Neural crest cell (in vitro differentiated cells): Measurements from ENCODE around the gene THRB. TPM values are rescaled to one million over a fixed set of nuclear protein-coding genes. Genes with fewer than 3 reads are reported as not detected.

Experiments used
- DNase-seq: peaks from one replicate; pipeline ENCODE4 v3.0.0; 2021; ENCODE audit warnings: low read depth, mixed read lengths, low spot score
- H3K27ac Mint-ChIP-seq: one replicate; pipeline ENCODE4 v1.8.0; 2021; ENCODE audit warnings: mild to moderate bottlenecking, mixed read lengths; ENCODE audit not compliant: unreplicated experiment
- H3K27me3 Mint-ChIP-seq: 2 replicates; pipeline ENCODE4 v1.8.0; 2021; ENCODE audit warnings: low read depth, mild to moderate bottlenecking, mixed read lengths
- H3K36me3 Mint-ChIP-seq: 2 replicates; pipeline ENCODE4 v1.8.0; 2021; ENCODE audit warnings: low read depth, mild to moderate bottlenecking, mixed read lengths
- H3K4me1 Mint-ChIP-seq: 2 replicates; pipeline ENCODE4 v1.8.0; 2021; ENCODE audit warnings: mixed read lengths
- H3K4me3 Mint-ChIP-seq: one replicate; pipeline ENCODE4 v1.8.0; 2021; ENCODE audit warnings: mild to moderate bottlenecking, mixed read lengths
- H3K9me3 Mint-ChIP-seq: 2 replicates; pipeline ENCODE4 v1.8.0; 2021; ENCODE audit warnings: mixed read lengths
- total RNA-seq: library from RNA; stranded (reverse); gene quantifications from 2 replicates; pipeline ENCODE4 v1.2.1, GENCODE V29; 2021
- TF ChIP-seq, protein P1 (sequence below): fragments of 200-600 bp; sonication (generic); conservative IDR thresholded peaks from 2 replicates; pipeline ENCODE4 v1.5.0; 2021; ENCODE audit warnings: antibody characterized with exemption, mild to moderate bottlenecking

The THRB gene
- total RNA-seq, 1 donor from 2014 or later = 0.65 TPM

DNA sequence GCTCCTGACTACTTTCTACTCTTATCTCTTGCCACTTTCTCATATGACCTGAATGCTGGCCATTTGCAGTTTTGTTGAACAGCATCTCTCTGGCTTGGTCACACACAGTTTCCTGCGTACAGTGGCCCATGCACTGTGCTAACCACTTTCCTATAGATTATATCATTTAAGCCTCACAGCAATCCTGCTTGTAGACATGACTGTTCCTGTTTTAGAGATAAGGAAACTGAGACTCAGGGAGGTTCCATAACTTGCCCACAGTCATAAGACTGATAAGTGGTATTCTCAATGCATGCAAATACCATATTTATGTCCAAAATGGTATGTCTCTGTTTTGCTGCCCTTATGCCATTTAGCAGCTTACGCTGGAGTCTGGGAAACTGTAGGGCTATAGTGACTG is 320.0 kb downstream of the THRB start:
- no peaks in the 10 kb centered on the region for H3K9me3 Mint-ChIP-seq
- H3K27me3 Mint-ChIP-seq = no peaks in the 10 kb centered on the region
- H3K27ac Mint-ChIP-seq = no peak overlapping the region
- H3K4me1 Mint-ChIP-seq = no peaks in the 10 kb centered on the region
- no peaks in the 10 kb centered on the region for H3K36me3 Mint-ChIP-seq
- no peak overlapping the region for H3K4me3 Mint-ChIP-seq
- TF ChIP-seq, protein P1, sequence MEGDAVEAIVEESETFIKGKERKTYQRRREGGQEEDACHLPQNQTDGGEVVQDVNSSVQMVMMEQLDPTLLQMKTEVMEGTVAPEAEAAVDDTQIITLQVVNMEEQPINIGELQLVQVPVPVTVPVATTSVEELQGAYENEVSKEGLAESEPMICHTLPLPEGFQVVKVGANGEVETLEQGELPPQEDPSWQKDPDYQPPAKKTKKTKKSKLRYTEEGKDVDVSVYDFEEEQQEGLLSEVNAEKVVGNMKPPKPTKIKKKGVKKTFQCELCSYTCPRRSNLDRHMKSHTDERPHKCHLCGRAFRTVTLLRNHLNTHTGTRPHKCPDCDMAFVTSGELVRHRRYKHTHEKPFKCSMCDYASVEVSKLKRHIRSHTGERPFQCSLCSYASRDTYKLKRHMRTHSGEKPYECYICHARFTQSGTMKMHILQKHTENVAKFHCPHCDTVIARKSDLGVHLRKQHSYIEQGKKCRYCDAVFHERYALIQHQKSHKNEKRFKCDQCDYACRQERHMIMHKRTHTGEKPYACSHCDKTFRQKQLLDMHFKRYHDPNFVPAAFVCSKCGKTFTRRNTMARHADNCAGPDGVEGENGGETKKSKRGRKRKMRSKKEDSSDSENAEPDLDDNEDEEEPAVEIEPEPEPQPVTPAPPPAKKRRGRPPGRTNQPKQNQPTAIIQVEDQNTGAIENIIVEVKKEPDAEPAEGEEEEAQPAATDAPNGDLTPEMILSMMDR = no peak
- DNase-seq = no peak

DNA sequence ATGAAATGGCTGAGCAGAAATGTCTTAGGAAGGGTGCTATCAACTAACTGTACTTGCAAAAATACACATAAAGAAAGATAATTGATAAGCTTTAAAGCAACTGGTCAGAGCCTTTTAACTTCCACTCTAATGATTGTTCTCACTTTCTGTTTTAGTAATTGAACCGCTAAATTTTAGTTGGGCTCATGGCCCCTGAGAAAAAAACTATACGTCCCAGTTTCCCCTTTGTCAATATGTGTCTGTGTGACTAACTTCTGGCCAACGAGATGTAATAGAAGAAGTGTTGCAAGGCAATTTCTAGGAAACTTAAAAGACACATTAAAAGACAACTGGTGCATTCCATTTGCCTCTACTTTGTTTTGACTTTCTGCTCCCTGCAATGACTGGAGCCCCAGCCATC is 325.7 kb downstream of the THRB start:
- no peaks in the 10 kb centered on the region for H3K4me1 Mint-ChIP-seq
- DNase-seq = no peak
- H3K9me3 Mint-ChIP-seq = no peaks in the 10 kb centered on the region
- H3K36me3 Mint-ChIP-seq = no peaks in the 10 kb centered on the region
- no peaks in the 10 kb centered on the region for H3K27me3 Mint-ChIP-seq
- H3K4me3 Mint-ChIP-seq = no peak overlapping the region
- TF ChIP-seq, protein P1 = no peak
- H3K27ac Mint-ChIP-seq = no peak overlapping the region

DNA sequence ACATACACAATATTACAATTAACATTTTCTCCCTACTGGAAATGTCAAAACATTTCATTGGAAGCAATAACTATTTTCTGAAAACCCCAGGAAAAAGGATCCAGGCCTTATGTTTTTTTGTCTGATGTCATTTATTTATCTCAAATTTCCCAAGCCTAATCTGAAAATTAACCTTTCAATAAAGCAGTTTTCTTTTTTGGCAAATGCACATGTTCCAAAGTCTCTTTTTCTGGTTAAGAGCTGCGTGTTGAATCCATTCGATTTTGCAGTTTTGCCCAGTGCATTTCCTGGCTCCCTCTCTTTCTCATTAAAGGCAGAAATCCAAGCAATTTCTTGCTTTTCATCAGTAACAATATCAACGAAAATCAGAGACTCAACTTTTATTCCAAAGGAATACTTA is 327.2 kb downstream of the THRB start:
- Mint-ChIP-seq H3K27ac (no peak overlapping the region), H3K36me3 (no peaks in the 10 kb centered on the region), H3K4me3 (no peak overlapping the region), H3K9me3 (no peaks in the 10 kb centered on the region), H3K27me3 (no peaks in the 10 kb centered on the region), H3K4me1 (no peaks in the 10 kb centered on the region)
- TF ChIP-seq, protein P1 = no peak
- no peak for DNase-seq

DNA sequence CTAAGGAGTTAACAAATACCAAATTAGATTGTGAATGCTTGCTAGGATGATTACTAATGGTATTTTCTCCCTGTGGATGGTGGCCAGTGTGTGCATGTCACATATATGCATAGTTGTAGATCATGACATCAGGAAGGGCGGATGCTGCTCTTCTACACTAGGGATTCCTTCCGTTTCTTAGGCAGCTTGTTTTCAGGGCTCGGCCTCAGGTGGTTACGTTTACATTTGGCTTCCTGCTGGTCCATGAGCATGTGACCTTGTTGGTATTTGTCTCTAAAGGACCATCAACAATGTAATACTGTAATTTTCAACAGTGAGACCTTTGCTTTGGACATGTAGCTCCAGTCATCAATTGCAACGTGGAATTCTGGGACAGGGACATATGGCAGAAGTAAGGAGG is 328.1 kb downstream of the THRB start:
- TF ChIP-seq, protein P1 = no peak
- no peaks in the 10 kb centered on the region for H3K36me3 Mint-ChIP-seq
- H3K27ac Mint-ChIP-seq = no peak overlapping the region

DNA sequence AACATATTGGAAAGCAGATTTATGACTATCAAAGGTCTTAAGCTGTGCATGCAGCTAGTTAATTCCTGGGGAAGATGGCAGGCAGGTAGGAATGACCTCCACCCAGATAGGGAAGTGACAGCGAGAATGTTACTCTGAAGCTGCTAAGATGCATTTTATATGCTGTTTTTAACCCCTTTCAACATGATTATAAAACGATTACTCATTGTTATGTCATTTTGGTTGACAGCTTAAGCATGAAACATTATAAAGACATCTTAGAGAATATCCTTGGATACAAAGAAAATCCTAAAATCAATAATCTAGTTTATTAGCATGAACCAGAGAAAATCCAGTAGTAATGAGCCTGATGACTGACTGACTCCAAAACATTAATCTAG is 329.1 kb downstream of the THRB start:
- peaks cover 2% of the 10 kb centered on the region for H3K27me3 Mint-ChIP-seq
- no peaks in the 10 kb centered on the region for H3K36me3 Mint-ChIP-seq
- no peak for DNase-seq
- no peak overlapping the region for H3K27ac Mint-ChIP-seq
- peaks cover 8% of the 10 kb centered on the region for H3K4me1 Mint-ChIP-seq
- H3K4me3 Mint-ChIP-seq = no peak overlapping the region
- TF ChIP-seq, protein P1 = no peak
- H3K9me3 Mint-ChIP-seq = no peaks in the 10 kb centered on the region

More for the DNA sequence above, 328.1 kb downstream of the THRB start:
- no peaks in the 10 kb centered on the region for H3K4me1 Mint-ChIP-seq
- H3K4me3 Mint-ChIP-seq = no peak overlapping the region
- DNase-seq = no peak
- no peaks in the 10 kb centered on the region for H3K9me3 Mint-ChIP-seq
- no peaks in the 10 kb centered on the region for H3K27me3 Mint-ChIP-seq
